Lower leg skin (tissue), 4 donors: Measurements from ENCODE around the gene CA10. TPM values are rescaled to one million over a fixed set of nuclear protein-coding genes. Genes with fewer than 3 reads are reported as not detected.

ENCODE experiments used
- DNase-seq, 2 donors: peaks; one replicate each; pipeline ENCODE4 v3.0.0-alpha.2; 2019; ENCODE audit warnings: low spot score in 2 of 2
- H3K4me3 ChIP-seq: fragments of 200-600 bp; sonication (generic); 2 replicates; pipeline ENCODE4 v1.5.1; 2017; ENCODE audit warnings: mild to moderate bottlenecking, low read depth; ENCODE audit not compliant: poor library complexity, severe bottlenecking
- CTCF ChIP-seq, 3 donors: fragments of 450-650 bp; IDR thresholded peaks; one replicate each; pipeline ENCODE4 v1.5.1; 2016; ENCODE audit warnings: antibody characterized with exemption in 3 of 3, mild to moderate bottlenecking in 3 of 3, moderate library complexity in 2 of 3
- POLR2A ChIP-seq, 2 donors: fragments of 450-650 bp; IDR thresholded peaks; one replicate each; pipeline ENCODE4 v1.6.1; 2016 to 2017; ENCODE audit warnings: antibody characterized with exemption in 2 of 2, mild to moderate bottlenecking in 1 of 2, moderate library complexity in 1 of 2
- WGBS, 2 donors: methylation state at CpG; one replicate each; pipeline ENCODE4 v1.1.5; 2018; 5-methylcytosine and 5-hydroxymethylcytosine counted together
- intact Hi-C: fragments of 100-400 bp; cut with DNase I; formaldehyde crosslinking; loops from one replicate; pipeline ENCODE4 v1.15.0; 2023; ENCODE audit warnings: low total_unique reads
- total RNA-seq, 4 donors: library from RNA; depleted of rRNA; stranded (reverse); fragments of >200 nt; gene quantifications; one replicate each; pipeline ENCODE4 v1.1.0, GENCODE V29; 2016

Gene CA10
- total RNA-seq, 4 donors from 2014 or later: not detected

GRCh38 chr17:51642029-51642428 is 516.5 kb downstream of the CA10 start:
- intact Hi-C loops: no loop called here
- TF ChIP-seq POLR2A (IDR thresholded peaks at IDR 0.05): no peak
- TF ChIP-seq CTCF (IDR thresholded peaks at IDR 0.05): no peak

GRCh38 chr17:51640108-51640622 is 518.3 kb downstream of the CA10 start:
- TF ChIP-seq CTCF (IDR thresholded peaks at IDR 0.05) (no peak), POLR2A (IDR thresholded peaks at IDR 0.05) (no peak)
- no peak overlapping the region for H3K4me3 ChIP-seq
- intact Hi-C loops: no loop called here
- DNase-seq: no peak
- WGBS, 2 donors: 44% methylated on average over 4 of the region's 4 CpGs

More at GRCh38 chr17:51642029-51642428, 516.5 kb downstream of the CA10 start:
- WGBS, 2 donors: 72 to 74% methylated on average over 8 of the region's 8 CpGs
- no peak overlapping the region for H3K4me3 ChIP-seq
- no peak for DNase-seq

GRCh38 chr17:51638971-51639370 is 519.5 kb downstream of the CA10 start:
- TF ChIP-seq POLR2A (IDR thresholded peaks at IDR 0.05) (no peak), CTCF (IDR thresholded peaks at IDR 0.05) (no peak)
- WGBS, 2 donors: 71 to 73% methylated on average over 6 of the region's 6 CpGs
- intact Hi-C loops: no loop called here
- H3K4me3 ChIP-seq: no peak overlapping the region
- no peak for DNase-seq

GRCh38 chr17:51636291-51636690 is 522.2 kb downstream of the CA10 start:
- intact Hi-C loops: no loop called here
- H3K4me3 ChIP-seq: no peak overlapping the region
- DNase-seq: no peak
- WGBS, 2 donors: 83 to 87% methylated on average over 5 of the region's 5 CpGs
- TF ChIP-seq CTCF (IDR thresholded peaks at IDR 0.05) (no peak), POLR2A (IDR thresholded peaks at IDR 0.05) (no peak)

GRCh38 chr17:51630101-51630671 is 528.3 kb downstream of the CA10 start:
- TF ChIP-seq POLR2A (IDR thresholded peaks at IDR 0.05) (no peak), CTCF (IDR thresholded peaks at IDR 0.05) (no peak)
- 32 to 41% methylated on average over 5 of the region's 5 CpGs for WGBS, 2 donors
- no peak overlapping the region for H3K4me3 ChIP-seq
- DNase-seq: no peak
- intact Hi-C loops: no loop called here

- TF ChIP-seq CTCF (IDR thresholded peaks at IDR 0.05) (no peak), POLR2A (IDR thresholded peaks at IDR 0.05) (no peak)
- intact Hi-C loops: no loop called here
- WGBS, 2 donors: 63 to 82% methylated on average over 3 of the region's 3 CpGs
- H3K4me3 ChIP-seq: no peak overlapping the region
- no peak for DNase-seq
Observed at GRCh38 chr17:51629232-51629631, 529.3 kb downstream of the CA10 start.
